DOHH2 (cell line): ENCODE data around the gene NLRP8.

ENCODE experiments used
- H3F3A ChIP-seq: fragments of 200-600 bp; sonication (generic), shearing (Covaris generic); 2 replicates; pipeline ENCODE4 v1.6.0; 2016; ENCODE audit warnings: antibody characterized with exemption, mild to moderate bottlenecking; ENCODE audit not compliant: control insufficient read depth, insufficient read depth
- H3K27ac ChIP-seq: fragments of 200-600 bp; sonication (generic); 2 replicates; pipeline ENCODE4 v1.5.1; 2014; ENCODE audit warnings: low read depth, mild to moderate bottlenecking, low read length, moderate library complexity
- H3K27me3 ChIP-seq: fragments of 200-600 bp; sonication (generic); 2 replicates; pipeline ENCODE4 v1.6.1; 2014; ENCODE audit warnings: mild to moderate bottlenecking, low read length, mixed read lengths; ENCODE audit not compliant: control insufficient read depth
- H3K36me3 ChIP-seq: fragments of 200-600 bp; sonication (generic); 2 replicates; pipeline ENCODE4 v1.6.1; 2014; ENCODE audit warnings: mild to moderate bottlenecking, low read length, moderate library complexity, mixed read lengths; ENCODE audit not compliant: control insufficient read depth
- H3K4me1 ChIP-seq: fragments of 200-600 bp; sonication (generic); 2 replicates; pipeline ENCODE4 v1.6.1; 2014; ENCODE audit warnings: mild to moderate bottlenecking, low read length, mixed read lengths; ENCODE audit not compliant: control insufficient read depth
- H3K4me2 ChIP-seq: fragments of 200-600 bp; sonication (generic); 2 replicates; pipeline ENCODE4 v1.6.0; 2014; ENCODE audit warnings: mild to moderate bottlenecking, low read length, moderate library complexity
- H3K4me3 ChIP-seq: fragments of 200-600 bp; sonication (generic); 2 replicates; pipeline ENCODE4 v1.5.1; 2014; ENCODE audit warnings: mild to moderate bottlenecking, low read length, mixed read lengths
- H3K79me2 ChIP-seq: fragments of 200-600 bp; sonication (generic); 2 replicates; pipeline ENCODE4 v1.6.1; 2014; ENCODE audit warnings: mild to moderate bottlenecking, low read length, mixed read lengths; ENCODE audit not compliant: control insufficient read depth
- H3K9me2 ChIP-seq: fragments of 200-600 bp; sonication (generic); replicated peaks from 2 replicates; pipeline ENCODE4 v1.6.1; 2014; ENCODE audit warnings: mild to moderate bottlenecking, low read length, mixed read lengths; ENCODE audit not compliant: control insufficient read depth
- H3K9me3 ChIP-seq: fragments of 200-600 bp; sonication (generic); 2 replicates; pipeline ENCODE4 v1.6.1; 2014; ENCODE audit warnings: antibody characterized with exemption, low read length, mixed read lengths; ENCODE audit not compliant: control insufficient read depth, insufficient read depth
- H4K20me1 ChIP-seq: fragments of 200-600 bp; sonication (generic); 2 replicates; pipeline ENCODE4 v1.6.0; 2014; ENCODE audit warnings: low read depth, mild to moderate bottlenecking, antibody characterized with exemption, low read length, moderate library complexity; ENCODE audit not compliant: control insufficient read depth, insufficient read depth
- EZH2phosphoT487 ChIP-seq: fragments of 200-600 bp; sonication (generic); IDR thresholded peaks from 2 replicates; pipeline ENCODE4 v1.6.1; 2017; ENCODE audit warnings: borderline replicate concordance, mild to moderate bottlenecking, antibody characterized with exemption, low read length, moderate library complexity, mixed read lengths
- TF ChIP-seq, protein P1 (sequence below): fragments of 200-600 bp; sonication (generic); IDR thresholded peaks from one replicate; pipeline ENCODE4 v1.5.1; 2014; ENCODE audit warnings: antibody characterized with exemption, mild to moderate bottlenecking, low read depth, low read length; ENCODE audit not compliant: poor library complexity, severe bottlenecking

NLRP8 gene

DNA sequence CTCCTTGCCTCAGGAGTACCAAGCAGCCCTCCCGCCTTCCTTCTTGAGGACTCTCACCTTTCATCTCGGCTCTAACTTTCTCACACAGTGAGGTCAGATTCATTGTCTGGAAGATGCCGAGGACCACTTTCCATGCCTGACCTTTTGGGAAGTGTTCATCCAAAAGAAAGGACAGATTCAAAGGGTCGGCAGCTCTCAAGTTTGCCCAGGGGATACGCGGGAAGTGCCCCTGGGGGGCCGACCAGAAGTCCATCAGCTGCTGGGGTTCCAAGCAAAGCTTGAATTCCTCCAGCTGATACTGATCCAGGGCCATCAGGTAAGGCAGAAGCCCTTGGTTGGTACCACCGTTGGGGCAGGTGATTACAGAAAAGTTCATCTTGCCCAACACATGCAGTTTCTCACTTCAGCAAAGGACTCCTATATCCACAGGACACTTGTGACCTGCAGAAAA lies 15.7 kb upstream of the NLRP8 start, which contains the start of gene NLRP13:
Gene NLRP13 (minus strand): TSS at position 401 of the 451 bp plus-strand sequence. CDS start 25 bp downstream, at position 376.
- Histone ChIP-seq H3K36me3 (no peaks in the 10 kb centered on the region), H3K79me2 (no peaks in the 10 kb centered on the region), H4K20me1 (no peaks in the 10 kb centered on the region), H3K9me2 (no peaks in the 10 kb centered on the region), H3F3A (no peaks in the 10 kb centered on the region), H3K9me3 (no peaks in the 10 kb centered on the region), H3K4me1 (no peaks in the 10 kb centered on the region), H3K27ac (no peak within 1 kb of the TSS), H3K4me2 (no peak within 1 kb of the TSS), H3K4me3 (no peak within 1 kb of the TSS), H3K27me3 (no peaks in the 10 kb centered on the region)
- TF ChIP-seq EZH2phosphoT487, result no peak
- TF ChIP-seq, protein P1, sequence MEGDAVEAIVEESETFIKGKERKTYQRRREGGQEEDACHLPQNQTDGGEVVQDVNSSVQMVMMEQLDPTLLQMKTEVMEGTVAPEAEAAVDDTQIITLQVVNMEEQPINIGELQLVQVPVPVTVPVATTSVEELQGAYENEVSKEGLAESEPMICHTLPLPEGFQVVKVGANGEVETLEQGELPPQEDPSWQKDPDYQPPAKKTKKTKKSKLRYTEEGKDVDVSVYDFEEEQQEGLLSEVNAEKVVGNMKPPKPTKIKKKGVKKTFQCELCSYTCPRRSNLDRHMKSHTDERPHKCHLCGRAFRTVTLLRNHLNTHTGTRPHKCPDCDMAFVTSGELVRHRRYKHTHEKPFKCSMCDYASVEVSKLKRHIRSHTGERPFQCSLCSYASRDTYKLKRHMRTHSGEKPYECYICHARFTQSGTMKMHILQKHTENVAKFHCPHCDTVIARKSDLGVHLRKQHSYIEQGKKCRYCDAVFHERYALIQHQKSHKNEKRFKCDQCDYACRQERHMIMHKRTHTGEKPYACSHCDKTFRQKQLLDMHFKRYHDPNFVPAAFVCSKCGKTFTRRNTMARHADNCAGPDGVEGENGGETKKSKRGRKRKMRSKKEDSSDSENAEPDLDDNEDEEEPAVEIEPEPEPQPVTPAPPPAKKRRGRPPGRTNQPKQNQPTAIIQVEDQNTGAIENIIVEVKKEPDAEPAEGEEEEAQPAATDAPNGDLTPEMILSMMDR, result no peak

DNA sequence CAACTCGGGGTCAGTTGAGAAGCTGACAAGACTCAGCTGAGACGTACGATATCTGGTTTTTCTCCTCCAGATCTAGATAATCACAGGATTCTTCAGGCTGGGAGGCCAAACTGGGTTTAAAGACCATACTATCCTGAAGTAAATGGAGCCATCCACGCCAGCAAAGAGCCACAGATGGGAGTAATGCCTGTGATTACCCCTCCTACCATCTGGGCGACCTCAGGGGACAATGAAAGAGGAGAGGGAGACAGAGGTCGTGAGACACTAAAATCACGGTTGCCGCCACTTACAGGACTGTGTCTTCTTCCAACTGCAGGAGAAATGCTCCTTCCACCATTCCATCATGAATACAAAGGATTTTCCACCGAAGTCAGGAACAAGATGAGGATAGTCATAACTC lies 12.4 kb upstream of the NLRP8 start:
- TF ChIP-seq, protein P1, result no peak
- no peak for TF ChIP-seq EZH2phosphoT487
- no peaks in the 10 kb centered on the region for H4K20me1 ChIP-seq
- H3K4me1 ChIP-seq, result no peaks in the 10 kb centered on the region
- H3K9me2 ChIP-seq, result no peaks in the 10 kb centered on the region
- no peaks in the 10 kb centered on the region for H3F3A ChIP-seq
- no peaks in the 10 kb centered on the region for H3K79me2 ChIP-seq
- no peak overlapping the region for H3K4me3 ChIP-seq
- H3K27ac ChIP-seq, result no peak overlapping the region
- H3K27me3 ChIP-seq, result no peaks in the 10 kb centered on the region
- H3K4me2 ChIP-seq, result no peak overlapping the region
- H3K36me3 ChIP-seq, result no peaks in the 10 kb centered on the region
- H3K9me3 ChIP-seq, result no peaks in the 10 kb centered on the region

DNA sequence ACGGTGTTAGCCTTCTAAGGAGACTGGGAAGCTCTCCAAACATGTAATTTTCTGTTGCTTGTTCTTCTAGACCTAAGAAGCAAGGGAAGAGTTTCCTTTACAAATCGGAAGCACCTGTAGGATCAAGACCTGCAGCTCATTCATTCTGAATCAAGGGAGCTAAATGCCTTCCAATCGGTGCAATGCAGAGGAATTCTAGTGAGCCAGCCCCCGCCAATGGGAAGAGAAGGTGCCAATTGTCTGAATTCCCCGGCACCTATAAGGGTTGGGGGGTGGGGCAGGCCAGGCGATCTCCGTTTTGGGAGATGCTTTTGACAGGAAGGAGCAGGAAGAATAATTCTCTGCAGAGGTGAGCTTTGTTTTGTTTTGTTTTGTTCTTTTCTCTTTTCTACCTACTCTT lies 8.4 kb upstream of the NLRP8 start:
- Histone ChIP-seq H3K27me3 (no peaks in the 10 kb centered on the region), H3F3A (no peaks in the 10 kb centered on the region), H3K9me2 (no peaks in the 10 kb centered on the region), H3K27ac (no peak overlapping the region), H4K20me1 (no peaks in the 10 kb centered on the region), H3K4me3 (no peak overlapping the region), H3K79me2 (no peaks in the 10 kb centered on the region), H3K9me3 (no peaks in the 10 kb centered on the region), H3K36me3 (no peaks in the 10 kb centered on the region), H3K4me1 (no peaks in the 10 kb centered on the region), H3K4me2 (no peak overlapping the region)
- TF ChIP-seq, protein P1, result no peak
- TF ChIP-seq EZH2phosphoT487, result no peak
